ENCODE measurements around the gene ARMC9. TPM values are rescaled to one million over a fixed set of nuclear protein-coding genes. Genes with fewer than 3 reads are reported as not detected.
"Not testable (repeated sequence)": the region's sequence is repeated elsewhere in the genome, so short reads cannot be mapped to it uniquely, and the experiment has no call there.

The ARMC9 gene
- total and polyA plus RNA-seq, 2 experiments from 2014 or later, result 22.5 to 23.7 TPM

- H3K27ac ChIP-seq, result no peak overlapping the region
- WGBS (ENCODE audit: low lambda C conversion rate, missing lambda C conversion rate), result 73% methylated on average over 3 of the region's 3 CpGs
- TF ChIP-seq CTCF (IDR thresholded peaks at IDR 0.05; ENCODE audit: poor library complexity), result no peak
- no peaks in the 10 kb centered on the region for H3K9me3 ChIP-seq (ENCODE audit: low read depth)
- H3K79me2 ChIP-seq, result no peaks in the 10 kb centered on the region
- H3K27me3 ChIP-seq, result no peaks in the 10 kb centered on the region
- no peaks in the 10 kb centered on the region for H4K20me1 ChIP-seq (ENCODE audit: insufficient read depth, poor library complexity, severe bottlenecking)
- no peak overlapping the region for H3K4me3 ChIP-seq
- DNase-seq (ENCODE audit: low spot score), result no peak
- no peaks in the 10 kb centered on the region for H3K9me2 ChIP-seq (replicated peaks; ENCODE audit: insufficient read depth)
- H3K36me3 ChIP-seq (replicated peaks; ENCODE audit: insufficient read depth, low read depth), result no peaks in the 10 kb centered on the region
- no peaks in the 10 kb centered on the region for H3K4me1 ChIP-seq (ENCODE audit: insufficient read depth)
- H3K4me2 ChIP-seq, result no peak overlapping the region
- H2AFZ ChIP-seq, result no peak overlapping the region
Observed at GRCh38 chr2:231172025-231172424, 26.4 kb upstream of the ARMC9 start.

- TF ChIP-seq EZH2phosphoT487 (IDR thresholded peaks at IDR 0.05; ENCODE audit: low read depth, severe bottlenecking, unreplicated experiment), result no peak
- Histone ChIP-seq H3K27ac (no peak overlapping the region), H3K9me3 (ENCODE audit: low read depth) (no peaks in the 10 kb centered on the region), H2AFZ (no peak overlapping the region), H3K27me3 (no peaks in the 10 kb centered on the region), H3K4me2 (no peak overlapping the region), H3K79me2 (no peaks in the 10 kb centered on the region), H3K9me2 (replicated peaks; ENCODE audit: insufficient read depth) (no peaks in the 10 kb centered on the region), H3K36me3 (replicated peaks; ENCODE audit: insufficient read depth, low read depth) (no peaks in the 10 kb centered on the region), H3K4me3 (no peak overlapping the region), H4K20me1 (ENCODE audit: insufficient read depth, poor library complexity, severe bottlenecking) (no peaks in the 10 kb centered on the region), H3K4me1 (ENCODE audit: insufficient read depth) (no peaks in the 10 kb centered on the region)
- 67% methylated on average over 2 of the region's 2 CpGs for WGBS (ENCODE audit: low lambda C conversion rate, missing lambda C conversion rate)
- DNase-seq (ENCODE audit: low spot score), result no peak
Observed at GRCh38 chr2:231174211-231174651, 24.2 kb upstream of the ARMC9 start.

- H3K79me2 ChIP-seq, result no peaks in the 10 kb centered on the region
- no peaks in the 10 kb centered on the region for H3K4me1 ChIP-seq (ENCODE audit: insufficient read depth)
- H3K4me3 ChIP-seq, result no peak overlapping the region
- TF ChIP-seq EZH2 (IDR thresholded peaks at IDR 0.05; ENCODE audit: borderline replicate concordance) (no peak), CTCF (IDR thresholded peaks at IDR 0.05; ENCODE audit: poor library complexity) (no peak), EZH2phosphoT487 (IDR thresholded peaks at IDR 0.05; ENCODE audit: low read depth, severe bottlenecking, unreplicated experiment) (no peak)
- no peak overlapping the region for H3K27ac ChIP-seq
- no peaks in the 10 kb centered on the region for H3K9me2 ChIP-seq (replicated peaks; ENCODE audit: insufficient read depth)
- H3K27me3 ChIP-seq, result no peaks in the 10 kb centered on the region
- WGBS (ENCODE audit: low lambda C conversion rate, missing lambda C conversion rate), result 92% methylated on average over 2 of the region's 2 CpGs
- no peak for DNase-seq (ENCODE audit: low spot score)
- no peaks in the 10 kb centered on the region for H4K20me1 ChIP-seq (ENCODE audit: insufficient read depth, poor library complexity, severe bottlenecking)
- no peaks in the 10 kb centered on the region for H3K9me3 ChIP-seq (ENCODE audit: low read depth)
- no peak overlapping the region for H2AFZ ChIP-seq
- H3K36me3 ChIP-seq (replicated peaks; ENCODE audit: insufficient read depth, low read depth), result no peaks in the 10 kb centered on the region
- H3K4me2 ChIP-seq, result no peak overlapping the region
Observed at GRCh38 chr2:231176066-231176465, 22.4 kb upstream of the ARMC9 start.

- Histone ChIP-seq H3K36me3 (replicated peaks; ENCODE audit: insufficient read depth, low read depth) (no peaks in the 10 kb centered on the region), H3K9me2 (replicated peaks; ENCODE audit: insufficient read depth) (no peaks in the 10 kb centered on the region), H3K4me1 (ENCODE audit: insufficient read depth) (no peaks in the 10 kb centered on the region), H2AFZ (no peak overlapping the region), H4K20me1 (ENCODE audit: insufficient read depth, poor library complexity, severe bottlenecking) (no peaks in the 10 kb centered on the region), H3K27me3 (no peaks in the 10 kb centered on the region), H3K4me2 (no peak overlapping the region), H3K79me2 (no peaks in the 10 kb centered on the region), H3K9me3 (ENCODE audit: low read depth) (no peaks in the 10 kb centered on the region), H3K4me3 (no peak overlapping the region), H3K27ac (no peak overlapping the region)
- TF ChIP-seq EZH2 (IDR thresholded peaks at IDR 0.05; ENCODE audit: borderline replicate concordance) (no peak), CTCF (IDR thresholded peaks at IDR 0.05; ENCODE audit: poor library complexity) (no peak), EZH2phosphoT487 (IDR thresholded peaks at IDR 0.05; ENCODE audit: low read depth, severe bottlenecking, unreplicated experiment) (no peak)
- WGBS (ENCODE audit: low lambda C conversion rate, missing lambda C conversion rate), result 89% methylated on average over 11 of the region's 11 CpGs
- no peak for DNase-seq (ENCODE audit: low spot score)
Observed at GRCh38 chr2:231177156-231178025, 21.0 kb upstream of the ARMC9 start.

- H2AFZ ChIP-seq; H3K9me2 ChIP-seq (replicated peaks; ENCODE audit: insufficient read depth); H4K20me1 ChIP-seq (ENCODE audit: insufficient read depth, poor library complexity, severe bottlenecking); H3K27ac ChIP-seq; H3K4me1 ChIP-seq (ENCODE audit: insufficient read depth); DNase-seq (ENCODE audit: low spot score); H3K36me3 ChIP-seq (replicated peaks; ENCODE audit: insufficient read depth, low read depth); H3K4me3 ChIP-seq; H3K4me2 ChIP-seq; H3K27me3 ChIP-seq; H3K9me3 ChIP-seq (ENCODE audit: low read depth); H3K79me2 ChIP-seq: not testable (repeated sequence)
- 96% methylated on average over 5 of the region's 5 CpGs for WGBS (ENCODE audit: low lambda C conversion rate, missing lambda C conversion rate)
Observed at GRCh38 chr2:231178805-231179204, 19.6 kb upstream of the ARMC9 start.
